ACC112 (cell line): Measurements from ENCODE around the gene CEMIP2.
"Not testable (repeated sequence)": the region's sequence is repeated elsewhere in the genome, so short reads cannot be mapped to it uniquely, and the experiment has no call there.

Source experiments
- H2AFZ ChIP-seq: fragments of 200-600 bp; sonication (generic); one replicate; pipeline ENCODE4 v1.6.0; 2017; ENCODE audit warnings: antibody characterized with exemption, low read length; ENCODE audit not compliant: unreplicated experiment
- H3K27ac ChIP-seq: fragments of 200-600 bp; sonication (generic); 2 replicates; pipeline ENCODE4 v1.5.1; 2014; ENCODE audit warnings: low read depth, mild to moderate bottlenecking, antibody characterized with exemption, low read length, moderate library complexity
- H3K27me3 ChIP-seq: fragments of 200-600 bp; sonication (generic); 2 replicates; pipeline ENCODE4 v1.6.1; 2014; ENCODE audit warnings: mild to moderate bottlenecking, antibody characterized with exemption, low read length, moderate library complexity, mixed read lengths; ENCODE audit not compliant: insufficient read depth
- H3K36me3 ChIP-seq: fragments of 200-600 bp; sonication (generic); 2 replicates; pipeline ENCODE4 v1.6.1; 2016; ENCODE audit warnings: mild to moderate bottlenecking, antibody characterized with exemption, low read length, moderate library complexity, mixed read lengths; ENCODE audit not compliant: insufficient read depth
- H3K4me1 ChIP-seq: fragments of 200-600 bp; sonication (generic); one replicate; pipeline ENCODE4 v1.6.1; 2016; ENCODE audit warnings: low read length, mixed read lengths; ENCODE audit not compliant: insufficient read depth, unreplicated experiment, control insufficient read depth
- H3K4me3 ChIP-seq: fragments of 200-600 bp; sonication (generic); 2 replicates; pipeline ENCODE4 v1.5.1; 2014; ENCODE audit warnings: mild to moderate bottlenecking, low read depth, low read length
- H3K79me2 ChIP-seq: fragments of 200-600 bp; sonication (generic); one replicate; pipeline ENCODE4 v1.6.0; 2016; ENCODE audit warnings: low read length; ENCODE audit not compliant: control insufficient read depth, unreplicated experiment, insufficient read depth

CEMIP2 gene

DNA sequence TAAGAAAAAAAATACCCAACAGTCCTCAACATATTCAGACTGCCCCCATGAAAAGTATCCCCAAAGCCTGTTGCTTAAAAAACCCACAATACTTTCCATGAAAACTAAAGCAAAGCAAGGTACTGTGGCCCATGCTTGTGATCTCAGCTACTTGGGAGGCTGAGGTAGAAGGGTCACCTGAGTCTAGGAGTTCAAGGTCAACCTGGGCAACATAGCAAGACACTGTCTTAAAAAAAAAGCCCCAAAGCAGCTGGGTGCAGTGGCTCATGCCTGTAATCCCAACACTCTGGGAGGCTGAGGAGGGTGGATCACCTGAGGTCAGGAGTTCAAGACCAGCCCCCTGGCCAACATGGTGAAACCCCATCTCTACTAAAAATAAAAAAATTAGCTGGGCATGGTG, 76.7 kb downstream of the CEMIP2 start:
- not testable (repeated sequence) for H3K4me1 ChIP-seq, H3K36me3 ChIP-seq, H3K79me2 ChIP-seq, H2AFZ ChIP-seq, H3K4me3 ChIP-seq, H3K27me3 ChIP-seq, H3K27ac ChIP-seq

DNA sequence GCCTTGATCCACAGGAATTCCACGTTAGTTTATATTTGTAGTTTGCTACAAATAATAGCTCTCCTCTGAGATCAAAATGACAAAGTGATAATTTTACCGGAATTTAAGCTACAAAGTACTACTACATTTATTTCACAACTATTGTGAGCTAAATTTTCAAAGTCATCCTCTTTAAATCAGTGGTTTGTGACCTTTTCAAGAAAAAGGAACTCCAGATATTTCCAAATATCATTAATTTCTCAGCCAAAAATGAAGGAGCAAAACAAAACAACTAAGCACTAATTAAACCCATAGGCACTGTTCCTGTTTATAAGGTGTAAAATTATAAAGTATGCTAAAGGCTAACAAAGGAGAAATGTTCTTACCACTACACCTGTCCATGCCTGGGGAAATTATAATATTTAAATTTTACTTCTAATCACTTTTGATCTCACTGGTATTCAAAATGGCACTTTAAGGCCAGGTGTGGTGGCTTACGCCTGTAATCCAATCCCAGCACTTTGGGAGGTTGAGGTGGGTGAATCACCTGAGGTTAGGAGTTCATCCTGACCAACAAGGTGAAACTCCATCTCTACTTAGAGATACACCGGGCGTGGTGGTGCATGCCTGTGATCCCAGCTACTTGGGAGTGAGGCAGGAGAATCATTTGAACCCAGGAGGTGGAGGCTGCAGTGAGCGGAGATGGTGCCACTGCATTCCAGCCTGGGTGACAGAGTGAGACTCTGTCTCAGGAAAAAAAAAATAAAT, 77.5 kb downstream of the CEMIP2 start:
- Histone ChIP-seq H2AFZ (no peak overlapping the region), H3K4me3 (no peak overlapping the region), H3K4me1 (peaks cover 7% of the 10 kb centered on the region), H3K27me3 (no peaks in the 10 kb centered on the region), H3K27ac (no peak overlapping the region), H3K36me3 (peaks cover 9% of the 10 kb centered on the region; the same call in 1 of the 2 replicates), H3K79me2 (no peaks in the 10 kb centered on the region)

DNA sequence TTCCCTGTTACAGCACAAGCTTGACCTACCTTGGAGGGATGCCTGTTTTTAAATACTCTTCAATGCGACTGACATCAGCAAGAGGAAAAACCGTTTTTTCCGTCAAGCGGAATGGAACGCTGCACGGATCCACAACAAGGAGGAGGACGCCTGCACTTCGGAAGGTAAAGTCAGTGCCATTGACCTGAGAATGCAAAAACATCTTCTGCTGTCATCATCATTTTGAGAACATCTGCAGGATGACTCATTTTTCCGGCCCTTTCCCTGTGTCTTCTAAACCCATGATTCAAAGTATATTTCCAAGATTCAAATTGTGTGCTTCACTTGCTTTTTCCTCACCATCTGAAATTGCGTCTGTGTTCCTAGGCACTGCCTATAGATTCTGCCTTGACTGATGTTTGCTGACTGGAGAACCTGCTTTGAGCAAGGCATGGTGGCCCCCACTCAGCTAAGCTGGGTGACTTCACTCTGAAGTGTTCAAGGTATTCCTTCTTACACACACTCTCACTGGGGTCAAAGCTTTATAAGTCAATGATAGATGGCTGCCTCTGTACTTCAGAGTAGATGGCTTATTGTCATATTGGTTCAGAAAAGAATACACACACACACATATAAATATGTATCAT, 78.1 kb downstream of the CEMIP2 start:
- Histone ChIP-seq H3K79me2 (no peaks in the 10 kb centered on the region), H3K27me3 (no peaks in the 10 kb centered on the region), H3K27ac (no peak overlapping the region), H3K36me3 (peaks cover 9% of the 10 kb centered on the region; the same call in 1 of the 2 replicates), H2AFZ (no peak overlapping the region), H3K4me3 (no peak overlapping the region), H3K4me1 (peaks cover 13% of the 10 kb centered on the region)

DNA sequence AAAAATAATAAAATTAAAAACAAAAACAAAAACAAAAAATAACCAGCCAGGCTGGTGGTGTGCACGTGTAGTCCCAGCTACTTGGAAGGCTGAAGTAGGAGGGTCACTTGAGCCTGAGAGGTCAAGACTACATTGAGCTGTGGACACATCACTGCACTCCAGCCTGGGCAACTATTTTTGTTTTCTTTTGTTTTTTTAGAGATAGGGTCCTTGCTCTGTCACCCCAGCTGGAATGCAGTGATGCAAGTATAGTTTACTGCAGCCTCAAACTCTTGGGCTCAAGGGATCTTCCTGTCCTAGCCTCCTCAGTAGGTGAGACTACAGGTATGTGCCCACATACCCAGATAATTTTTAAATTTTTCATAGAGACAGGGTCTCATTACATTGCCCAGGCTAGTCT, 80.6 kb downstream of the CEMIP2 start:
- H3K4me1 ChIP-seq = peaks cover 19% of the 10 kb centered on the region
- H3K27ac ChIP-seq = no peak overlapping the region

DNA sequence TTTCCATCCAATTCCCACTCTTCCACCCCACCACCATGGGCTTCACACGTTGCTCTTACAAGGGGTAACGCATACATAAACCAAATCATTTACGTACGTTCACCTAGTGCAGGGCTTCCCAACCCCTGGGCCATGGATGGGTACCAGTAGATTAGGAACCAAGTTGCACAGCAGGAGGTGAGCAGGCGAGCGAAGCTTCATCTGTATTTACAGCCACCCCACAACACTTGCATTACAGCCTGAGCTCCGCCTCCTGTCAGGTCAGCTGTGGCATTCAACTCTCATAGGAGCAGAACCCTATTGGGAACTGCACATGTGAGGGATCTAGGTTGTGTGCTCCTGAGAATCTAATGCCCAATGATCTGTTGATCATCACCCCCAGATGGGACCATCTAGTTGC, 82.3 kb downstream of the CEMIP2 start:
- Histone ChIP-seq H3K4me3 (no peak overlapping the region), H3K36me3 (peaks cover 6% of the 10 kb centered on the region; the same call in 1 of the 2 replicates), H3K4me1 (peaks cover 33% of the 10 kb centered on the region), H3K27ac (no peak overlapping the region), H3K27me3 (no peaks in the 10 kb centered on the region), H2AFZ (no peak overlapping the region), H3K79me2 (no peaks in the 10 kb centered on the region)

More for the DNA sequence above, 80.6 kb downstream of the CEMIP2 start:
- H3K79me2 ChIP-seq = no peaks in the 10 kb centered on the region
- H3K36me3 ChIP-seq = peaks cover 6% of the 10 kb centered on the region; the same call in 1 of the 2 replicates
- no peak overlapping the region for H2AFZ ChIP-seq
- H3K27me3 ChIP-seq = no peaks in the 10 kb centered on the region
- no peak overlapping the region for H3K4me3 ChIP-seq

DNA sequence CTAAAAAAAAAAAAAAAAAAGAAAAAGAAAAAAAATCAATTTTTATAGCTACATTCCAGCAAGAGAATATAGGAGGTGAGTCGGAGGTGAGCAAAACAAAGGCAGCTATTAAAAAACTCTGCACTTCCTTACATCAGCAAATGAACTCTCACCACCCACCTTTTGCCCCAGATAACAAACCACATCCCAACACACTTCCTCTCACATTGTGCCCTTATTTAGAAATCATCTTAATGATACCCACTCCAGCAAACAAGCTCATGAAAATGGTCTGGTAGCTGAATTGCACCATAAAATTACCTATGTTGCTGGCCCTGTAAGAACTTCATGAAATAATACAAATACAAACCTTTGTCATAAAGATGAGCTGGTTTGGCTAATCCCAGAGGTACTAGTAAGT, 82.9 kb downstream of the CEMIP2 start:
- Histone ChIP-seq H3K36me3 (peaks cover 5% of the 10 kb centered on the region; the same call in 1 of the 2 replicates), H2AFZ (no peak overlapping the region), H3K27me3 (no peaks in the 10 kb centered on the region), H3K4me1 (peaks cover 36% of the 10 kb centered on the region), H3K27ac (no peak overlapping the region), H3K4me3 (no peak overlapping the region), H3K79me2 (no peaks in the 10 kb centered on the region)

DNA sequence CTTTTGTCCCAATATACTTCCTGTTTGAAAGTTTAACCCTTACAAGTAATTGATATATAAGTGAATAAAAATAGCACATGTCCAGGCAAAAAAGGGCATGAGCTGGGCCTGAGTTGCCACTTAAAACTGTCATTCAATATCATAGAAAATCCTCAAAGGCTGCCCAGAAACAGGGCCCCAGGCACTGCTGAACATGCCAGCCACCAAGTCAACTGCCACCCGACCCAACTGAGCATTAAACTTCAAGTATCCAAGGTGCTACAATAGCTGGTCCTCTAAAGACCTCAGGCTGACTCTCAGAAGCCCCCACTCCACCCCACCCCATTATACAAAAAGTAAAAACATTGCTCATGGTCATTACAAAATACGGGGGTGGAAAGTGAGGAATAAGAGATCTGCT, 83.7 kb downstream of the CEMIP2 start:
- peaks cover 3% of the 10 kb centered on the region; the same call in 1 of the 2 replicates for H3K36me3 ChIP-seq
- peaks cover 41% of the 10 kb centered on the region for H3K4me1 ChIP-seq
- H2AFZ ChIP-seq = no peak overlapping the region
- H3K79me2 ChIP-seq = no peaks in the 10 kb centered on the region
- H3K27ac ChIP-seq = no peak overlapping the region
- H3K27me3 ChIP-seq = no peaks in the 10 kb centered on the region
- H3K4me3 ChIP-seq = no peak overlapping the region

DNA sequence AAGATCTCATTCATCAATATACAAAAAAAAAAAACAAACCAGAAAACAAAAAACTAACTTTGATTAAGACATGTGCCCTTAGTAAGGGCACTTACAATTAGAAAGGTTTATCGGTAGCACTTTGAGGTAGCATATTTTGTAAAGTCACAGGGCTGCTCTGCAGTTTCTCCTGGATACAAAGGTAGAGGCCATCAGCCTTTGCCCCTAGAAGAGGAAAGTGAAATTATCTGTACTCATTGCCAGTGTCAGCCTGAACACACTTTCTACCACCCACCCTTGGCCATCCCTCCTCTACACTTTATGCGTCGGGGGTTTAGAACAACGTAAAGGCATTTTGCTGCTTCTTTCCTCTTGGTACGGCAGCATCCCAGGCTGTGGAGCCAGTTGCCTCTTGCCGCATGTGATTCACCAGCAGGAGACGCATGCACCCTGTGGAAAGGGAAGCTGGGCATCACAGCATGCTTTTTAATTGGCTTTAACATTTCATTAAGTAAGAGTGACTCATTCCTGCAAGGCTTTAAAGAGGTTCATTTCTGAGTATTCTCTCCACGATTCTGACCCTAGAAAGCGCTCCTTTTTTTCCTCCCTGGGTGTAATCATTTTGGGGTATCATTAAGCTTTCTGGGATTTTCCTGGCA, 84.6 kb downstream of the CEMIP2 start:
- Histone ChIP-seq H2AFZ (no peak overlapping the region), H3K36me3 (no peaks in the 10 kb centered on the region), H3K79me2 (no peaks in the 10 kb centered on the region), H3K27me3 (no peaks in the 10 kb centered on the region), H3K4me1 (peaks cover 50% of the 10 kb centered on the region), H3K4me3 (no peak overlapping the region), H3K27ac (no peak overlapping the region)

DNA sequence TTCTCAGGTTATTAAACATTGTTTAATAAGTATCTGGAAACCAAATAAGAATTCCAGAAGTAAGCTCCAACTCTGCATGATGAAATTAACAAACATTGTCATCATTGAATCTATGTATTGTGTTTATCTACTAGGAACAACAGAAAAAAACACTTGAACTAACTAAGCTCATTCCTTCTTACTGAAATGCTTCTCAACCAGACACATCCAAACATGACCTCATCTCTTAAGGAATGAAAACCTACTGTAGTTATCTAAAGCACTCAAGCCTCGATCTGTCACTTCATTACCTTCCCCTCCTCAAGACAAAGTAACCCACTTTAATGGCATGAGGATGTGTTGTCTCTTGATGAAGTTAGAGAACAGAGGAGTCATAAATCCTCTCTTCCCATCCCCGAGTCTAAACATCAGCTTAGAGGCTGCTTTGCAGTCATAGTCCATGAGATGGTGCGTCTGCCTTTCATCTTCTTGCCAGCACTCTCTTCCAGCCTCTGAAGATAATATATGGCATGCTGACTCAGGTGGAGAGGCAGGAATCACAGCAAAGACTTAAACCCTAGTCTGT, 86.5 kb downstream of the CEMIP2 start:
- Histone ChIP-seq H3K27ac (peak overlapping the region; percentile 82), H3K4me1 (peaks cover 63% of the 10 kb centered on the region)

DNA sequence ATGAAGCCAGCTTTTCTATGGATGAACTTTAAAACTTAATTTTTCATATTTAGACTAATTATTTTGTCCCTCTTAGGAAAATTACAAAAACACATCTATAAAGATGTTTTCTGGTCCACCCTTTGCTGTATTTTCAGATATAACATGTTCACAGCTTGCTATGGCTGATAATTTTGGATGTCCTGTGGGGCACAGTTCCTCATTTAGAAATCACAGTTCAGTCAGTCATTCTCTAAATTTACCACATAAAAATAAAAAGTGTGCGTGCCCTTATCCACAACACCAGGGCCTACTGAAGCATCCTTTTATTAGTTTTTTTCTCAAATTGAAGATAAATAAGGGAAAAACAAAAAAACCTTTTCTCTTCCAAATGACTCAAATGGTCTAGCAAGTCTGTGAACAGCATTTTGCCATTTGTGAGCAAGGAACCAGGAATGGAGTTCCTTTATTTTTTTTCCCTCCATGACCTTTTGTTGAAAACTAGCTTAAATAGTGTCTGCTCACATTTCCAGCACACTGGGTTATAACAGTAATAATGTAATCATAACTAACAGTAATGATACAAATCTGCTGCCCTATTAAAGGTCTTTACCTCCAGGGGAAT, 87.1 kb downstream of the CEMIP2 start:
- H3K4me1 ChIP-seq = peaks cover 63% of the 10 kb centered on the region

More for the DNA sequence above, 86.5 kb downstream of the CEMIP2 start:
- Histone ChIP-seq H3K36me3 (no peaks in the 10 kb centered on the region), H3K4me3 (no peak overlapping the region), H3K27me3 (no peaks in the 10 kb centered on the region), H3K79me2 (no peaks in the 10 kb centered on the region), H2AFZ (no peak overlapping the region)

More for the DNA sequence above, 87.1 kb downstream of the CEMIP2 start:
- H3K36me3 ChIP-seq = no peaks in the 10 kb centered on the region
- peak overlapping the region; percentile 82 for H3K27ac ChIP-seq
- H3K27me3 ChIP-seq = no peaks in the 10 kb centered on the region
- H3K4me3 ChIP-seq = no peak overlapping the region
- H2AFZ ChIP-seq = no peak overlapping the region
- H3K79me2 ChIP-seq = no peaks in the 10 kb centered on the region
